ENCODE measurements around the gene PTGER2. TPM values are rescaled to one million over a fixed set of nuclear protein-coding genes. Genes with fewer than 3 reads are reported as not detected.

PTGER2 gene
- polyA plus RNA-seq, 1 donor (not counting 4 experiments of a cell fraction or from before 2014, with no cell fraction given) = 0.28 TPM

DNA sequence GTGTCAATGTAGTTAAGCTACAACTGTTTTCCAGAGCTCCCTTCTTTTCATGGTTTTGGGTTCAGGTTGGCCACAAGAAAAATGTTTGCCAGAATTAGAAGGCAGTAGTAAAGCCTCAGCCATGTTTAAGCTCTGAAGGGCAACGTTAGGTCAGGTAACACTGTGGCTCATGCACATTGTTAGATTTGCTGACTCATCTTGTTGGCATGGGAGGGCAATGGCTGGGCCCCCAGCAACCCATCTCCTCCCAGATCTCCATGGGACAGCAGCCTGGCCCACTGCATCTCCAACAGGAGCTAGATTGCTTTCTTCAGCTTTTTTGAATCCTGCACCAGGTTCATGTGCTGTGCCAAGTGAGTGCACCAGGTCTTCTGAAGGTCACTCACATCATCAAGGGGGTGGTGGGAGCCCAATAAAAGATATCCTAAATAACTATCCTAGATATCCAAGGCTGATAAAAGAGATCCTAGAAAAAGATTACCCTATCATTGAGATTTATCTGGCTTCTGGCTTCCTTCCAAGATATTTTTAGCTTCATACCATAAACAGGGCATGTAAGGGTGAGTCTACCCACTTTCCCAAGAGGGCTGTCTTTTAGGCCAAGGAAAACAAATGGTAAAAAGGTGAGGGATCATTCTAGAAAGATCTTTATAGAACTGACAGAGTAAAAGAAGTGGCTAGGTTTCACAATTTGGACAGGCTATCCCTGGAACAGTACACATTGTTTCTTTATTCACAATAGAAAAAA lies 28.9 kb downstream of the PTGER2 start:
- Histone ChIP-seq H3K27me3 (ENCODE audit: control insufficient read depth, extremely low read depth, insufficient read depth, low read length) (no peaks in the 10 kb centered on the region), H3K4me3 (ENCODE audit: control insufficient read depth in 2 of 3, extremely low read depth in 1 of 3, insufficient read depth in 2 of 3, low read depth in 1 of 3, low read length in 3 of 3) (no peak overlapping the region), H3K27ac (ENCODE audit: control insufficient read depth, insufficient read depth, low read length) (no peak overlapping the region), H3K4me2 (ENCODE audit: control insufficient read depth, extremely low read depth, insufficient read depth, low read depth, low read length) (peak overlapping the region; percentile 13), H3K79me2 (ENCODE audit: control insufficient read depth, insufficient read depth, low read length) (no peaks in the 10 kb centered on the region), H4K20me1 (ENCODE audit: control insufficient read depth, extremely low read depth, insufficient read depth, low read length) (no peaks in the 10 kb centered on the region), H2AFZ (ENCODE audit: control insufficient read depth, low read length) (no peak overlapping the region), H3K9me3 (ENCODE audit: control insufficient read depth, low read depth, low read length) (no peaks in the 10 kb centered on the region), H3K9ac (ENCODE audit: control insufficient read depth, extremely low read depth, insufficient read depth, low read length) (no peak overlapping the region), H3K4me1 (ENCODE audit: control insufficient read depth, extremely low read depth, insufficient read depth, low read length) (peaks cover 17% of the 10 kb centered on the region), H3K9me1 (ENCODE audit: control insufficient read depth, extremely low read depth, insufficient read depth, low read length) (no peaks in the 10 kb centered on the region), H3K36me3 (ENCODE audit: control insufficient read depth in 2 of 2, extremely low read depth in 1 of 2, insufficient read depth in 2 of 2, low read length in 2 of 2) (no peaks in the 10 kb centered on the region)
- FAIRE-seq (peak; percentile 67), DNase-seq (ENCODE audit: low read depth, low spot score) (no peak)
- dilution Hi-C loops (cut with MboI; ENCODE audit: extremely low pct_ligation_motif_present, low sequenced_read_pairs) = no loop called here
- TF ChIP-seq, protein P1, sequence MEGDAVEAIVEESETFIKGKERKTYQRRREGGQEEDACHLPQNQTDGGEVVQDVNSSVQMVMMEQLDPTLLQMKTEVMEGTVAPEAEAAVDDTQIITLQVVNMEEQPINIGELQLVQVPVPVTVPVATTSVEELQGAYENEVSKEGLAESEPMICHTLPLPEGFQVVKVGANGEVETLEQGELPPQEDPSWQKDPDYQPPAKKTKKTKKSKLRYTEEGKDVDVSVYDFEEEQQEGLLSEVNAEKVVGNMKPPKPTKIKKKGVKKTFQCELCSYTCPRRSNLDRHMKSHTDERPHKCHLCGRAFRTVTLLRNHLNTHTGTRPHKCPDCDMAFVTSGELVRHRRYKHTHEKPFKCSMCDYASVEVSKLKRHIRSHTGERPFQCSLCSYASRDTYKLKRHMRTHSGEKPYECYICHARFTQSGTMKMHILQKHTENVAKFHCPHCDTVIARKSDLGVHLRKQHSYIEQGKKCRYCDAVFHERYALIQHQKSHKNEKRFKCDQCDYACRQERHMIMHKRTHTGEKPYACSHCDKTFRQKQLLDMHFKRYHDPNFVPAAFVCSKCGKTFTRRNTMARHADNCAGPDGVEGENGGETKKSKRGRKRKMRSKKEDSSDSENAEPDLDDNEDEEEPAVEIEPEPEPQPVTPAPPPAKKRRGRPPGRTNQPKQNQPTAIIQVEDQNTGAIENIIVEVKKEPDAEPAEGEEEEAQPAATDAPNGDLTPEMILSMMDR (optimal IDR thresholded peaks at IDR 0.05 in 1 of 3, IDR thresholded peaks at IDR 0.05 in 1 of 3, conservative IDR thresholded peaks at IDR 0.05 in 1 of 3; ENCODE audit: extremely low read depth in 1 of 3, insufficient read depth in 2 of 3, low read length in 3 of 3) = no peak
- TF ChIP-seq EZH2 (IDR thresholded peaks at IDR 0.05; ENCODE audit: low read length) = no peak

DNA sequence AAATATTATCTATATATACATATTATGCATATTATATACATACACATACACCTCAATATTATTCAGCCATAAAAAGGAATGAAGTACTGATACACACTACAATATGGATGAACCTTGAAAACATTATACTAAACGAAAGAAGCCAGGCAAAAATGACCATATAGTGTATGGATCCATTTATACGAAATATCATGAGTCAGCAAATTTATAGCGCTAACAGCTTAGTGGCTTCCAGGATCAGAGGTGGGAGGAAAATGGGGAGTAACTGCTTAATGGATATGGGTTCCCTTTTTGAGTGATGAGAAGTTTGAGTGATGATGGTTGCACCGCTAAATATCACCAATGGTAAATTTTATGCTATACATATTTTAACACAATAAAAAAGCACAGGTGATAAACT lies 32.7 kb downstream of the PTGER2 start:
- dilution Hi-C loops (cut with MboI; ENCODE audit: extremely low pct_ligation_motif_present, low sequenced_read_pairs) = no loop called here
- no peaks in the 10 kb centered on the region for H4K20me1 ChIP-seq (ENCODE audit: control insufficient read depth, extremely low read depth, insufficient read depth, low read length)
- H3K4me1 ChIP-seq (ENCODE audit: control insufficient read depth, extremely low read depth, insufficient read depth, low read length) = peaks cover 33% of the 10 kb centered on the region
- H3K9me1 ChIP-seq (ENCODE audit: control insufficient read depth, extremely low read depth, insufficient read depth, low read length) = no peaks in the 10 kb centered on the region
- no peak overlapping the region for H3K4me2 ChIP-seq (ENCODE audit: control insufficient read depth, extremely low read depth, insufficient read depth, low read depth, low read length)
- DNase-seq (ENCODE audit: low read depth, low spot score) (no peak), FAIRE-seq (no peak)
- H3K27me3 ChIP-seq (ENCODE audit: control insufficient read depth, extremely low read depth, insufficient read depth, low read length) = no peaks in the 10 kb centered on the region
- no peak overlapping the region for H3K9ac ChIP-seq (ENCODE audit: control insufficient read depth, extremely low read depth, insufficient read depth, low read length)
- no peaks in the 10 kb centered on the region for H3K9me3 ChIP-seq (ENCODE audit: control insufficient read depth, low read depth, low read length)
- H3K27ac ChIP-seq (ENCODE audit: control insufficient read depth, insufficient read depth, low read length) = no peak overlapping the region
- TF ChIP-seq, protein P1 (optimal IDR thresholded peaks at IDR 0.05 in 1 of 3, IDR thresholded peaks at IDR 0.05 in 1 of 3, conservative IDR thresholded peaks at IDR 0.05 in 1 of 3; ENCODE audit: extremely low read depth in 1 of 3, insufficient read depth in 2 of 3, low read length in 3 of 3) = no peak
- TF ChIP-seq EZH2 (IDR thresholded peaks at IDR 0.05; ENCODE audit: low read length) = no peak
- H3K36me3 ChIP-seq (ENCODE audit: control insufficient read depth in 2 of 2, extremely low read depth in 1 of 2, insufficient read depth in 2 of 2, low read length in 2 of 2) = no peaks in the 10 kb centered on the region
- H3K4me3 ChIP-seq (ENCODE audit: control insufficient read depth in 2 of 3, extremely low read depth in 1 of 3, insufficient read depth in 2 of 3, low read depth in 1 of 3, low read length in 3 of 3) = no peak overlapping the region
- H2AFZ ChIP-seq (ENCODE audit: control insufficient read depth, low read length) = no peak overlapping the region
- H3K79me2 ChIP-seq (ENCODE audit: control insufficient read depth, insufficient read depth, low read length) = no peaks in the 10 kb centered on the region

All from keratinocyte (primary cell).